ENCODE data around the gene SCAF8.

SCAF8 gene

GRCh38 chr6:154783229-154783628, 50.0 kb downstream of the SCAF8 start:
- no peaks in the 10 kb centered on the region for H3K27me3 ChIP-seq (ENCODE audit: insufficient read depth, low read length)
- no peaks in the 10 kb centered on the region for H3K4me1 ChIP-seq (ENCODE audit: control insufficient read depth, insufficient read depth, low read length, unreplicated experiment)
- H3K4me3 ChIP-seq (ENCODE audit: low read depth, low read length), result no peak overlapping the region
- H3K79me2 ChIP-seq (ENCODE audit: control insufficient read depth, insufficient read depth, low read length, unreplicated experiment), result peaks cover 41% of the 10 kb centered on the region
- H3K36me3 ChIP-seq (ENCODE audit: insufficient read depth, low read length), result peaks cover 25% of the 10 kb centered on the region
- H3K27ac ChIP-seq (ENCODE audit: low read depth, low read length), result no peak overlapping the region
- no peak overlapping the region for H2AFZ ChIP-seq (ENCODE audit: low read length, unreplicated experiment)

DNA sequence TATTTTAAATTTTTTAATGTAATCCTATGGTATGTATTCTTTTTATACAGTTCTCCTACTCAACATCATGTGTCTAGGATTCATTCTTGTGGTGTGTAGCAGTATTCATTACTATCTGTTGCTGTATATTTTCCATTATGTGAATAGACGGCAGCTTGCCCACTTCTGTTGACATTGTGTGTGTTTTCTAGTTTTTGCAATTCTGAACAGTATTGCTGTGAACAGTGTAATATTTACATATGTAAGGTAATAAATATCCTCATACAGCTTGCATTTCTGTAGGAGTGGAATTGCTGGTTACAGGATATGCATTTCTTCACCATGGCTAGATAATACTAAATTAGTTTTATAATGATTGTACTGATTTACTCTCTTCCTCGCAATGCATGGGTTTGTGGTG, 51.9 kb downstream of the SCAF8 start:
- Histone ChIP-seq H3K27me3 (ENCODE audit: insufficient read depth, low read length) (no peaks in the 10 kb centered on the region), H3K4me3 (ENCODE audit: low read depth, low read length) (no peak overlapping the region), H2AFZ (ENCODE audit: low read length, unreplicated experiment) (no peak overlapping the region), H3K27ac (ENCODE audit: low read depth, low read length) (no peak overlapping the region), H3K79me2 (ENCODE audit: control insufficient read depth, insufficient read depth, low read length, unreplicated experiment) (peaks cover 39% of the 10 kb centered on the region), H3K36me3 (ENCODE audit: insufficient read depth, low read length) (peaks cover 25% of the 10 kb centered on the region), H3K4me1 (ENCODE audit: control insufficient read depth, insufficient read depth, low read length, unreplicated experiment) (no peaks in the 10 kb centered on the region)

DNA sequence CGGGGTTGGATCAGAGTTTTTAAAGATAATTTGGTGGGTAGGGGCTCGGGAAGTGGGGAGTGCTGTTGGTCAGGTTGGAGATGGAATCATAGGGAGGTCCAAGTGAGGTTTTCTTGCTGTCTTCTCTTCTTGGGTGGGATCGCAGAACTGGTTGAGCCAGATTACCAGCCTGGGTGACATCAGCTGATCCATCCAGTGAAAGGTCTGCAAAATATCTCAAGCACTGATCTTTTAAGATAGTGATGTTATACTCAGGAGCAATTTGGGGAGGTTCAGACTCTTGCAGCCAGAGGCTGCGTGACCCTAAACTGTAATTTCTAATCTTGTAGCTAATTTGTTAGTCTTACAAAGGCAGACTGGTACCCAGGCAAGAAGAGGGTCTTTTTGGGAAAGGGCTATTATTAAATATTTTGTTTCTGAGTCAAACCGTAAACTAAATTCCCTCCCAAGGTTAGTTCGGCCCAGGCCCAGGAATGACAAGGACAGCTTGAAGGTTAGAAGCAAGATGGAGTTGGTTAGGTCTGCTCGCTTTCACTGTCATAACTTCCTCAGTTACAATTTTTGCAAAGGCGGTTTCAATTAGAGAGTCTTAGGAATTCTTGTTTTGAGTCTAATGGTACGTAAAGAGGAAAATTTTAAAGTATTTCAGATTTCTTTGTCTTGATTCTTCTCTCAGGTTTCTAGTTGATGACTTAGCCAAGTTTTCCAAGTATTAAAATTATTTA, 53.1 kb downstream of the SCAF8 start:
- Histone ChIP-seq H3K79me2 (ENCODE audit: control insufficient read depth, insufficient read depth, low read length, unreplicated experiment) (peaks cover 42% of the 10 kb centered on the region), H3K27me3 (ENCODE audit: insufficient read depth, low read length) (no peaks in the 10 kb centered on the region), H3K36me3 (ENCODE audit: insufficient read depth, low read length) (peaks cover 25% of the 10 kb centered on the region), H3K4me1 (ENCODE audit: control insufficient read depth, insufficient read depth, low read length, unreplicated experiment) (peaks cover 6% of the 10 kb centered on the region), H2AFZ (ENCODE audit: low read length, unreplicated experiment) (no peak overlapping the region), H3K27ac (ENCODE audit: low read depth, low read length) (no peak overlapping the region), H3K4me3 (ENCODE audit: low read depth, low read length) (no peak overlapping the region)

DNA sequence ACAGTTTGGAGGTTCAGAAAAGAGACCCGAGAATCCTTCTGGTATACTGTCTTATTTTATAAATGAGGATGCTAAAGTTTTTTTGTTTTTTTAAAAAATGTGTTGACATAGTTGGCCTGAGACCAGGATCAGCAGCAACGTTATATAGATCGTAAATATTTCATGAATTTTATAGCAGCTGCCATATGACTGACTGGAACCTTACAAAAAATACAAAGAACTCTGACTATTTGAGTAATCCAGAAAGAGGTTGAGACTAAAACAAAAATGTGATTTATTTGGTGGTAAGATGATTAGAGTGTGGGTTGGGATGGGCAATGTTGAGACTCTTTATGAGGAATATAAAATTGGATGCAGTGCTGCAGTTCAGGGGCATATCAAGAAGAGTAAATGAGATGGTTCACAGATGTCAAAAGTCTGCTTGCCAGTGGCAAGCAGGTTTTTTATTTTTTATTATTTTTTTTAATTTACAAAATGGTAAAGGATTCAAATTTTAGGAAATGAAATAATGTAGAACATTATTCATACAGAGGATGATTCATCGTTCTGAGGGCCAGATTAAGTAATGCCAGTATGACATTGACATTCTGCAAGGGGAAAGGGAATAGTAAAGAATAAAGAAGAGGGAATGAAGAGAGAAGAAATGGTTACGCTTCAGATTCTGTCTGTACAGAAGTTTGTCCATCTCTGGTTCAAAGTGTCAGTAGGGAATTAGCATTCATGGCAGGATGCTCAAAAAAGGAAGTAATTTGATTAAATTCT, 58.5 kb downstream of the SCAF8 start:
- H2AFZ ChIP-seq (ENCODE audit: low read length, unreplicated experiment), result no peak overlapping the region
- H3K36me3 ChIP-seq (ENCODE audit: insufficient read depth, low read length), result peaks cover 17% of the 10 kb centered on the region
- peaks cover 29% of the 10 kb centered on the region for H3K79me2 ChIP-seq (ENCODE audit: control insufficient read depth, insufficient read depth, low read length, unreplicated experiment)
- no peaks in the 10 kb centered on the region for H3K27me3 ChIP-seq (ENCODE audit: insufficient read depth, low read length)
- H3K4me1 ChIP-seq (ENCODE audit: control insufficient read depth, insufficient read depth, low read length, unreplicated experiment), result peaks cover 21% of the 10 kb centered on the region
- no peak overlapping the region for H3K4me3 ChIP-seq (ENCODE audit: low read depth, low read length)
- peak overlapping the region; percentile 57 for H3K27ac ChIP-seq (ENCODE audit: low read depth, low read length)

- Histone ChIP-seq H3K27me3 (ENCODE audit: insufficient read depth, low read length) (no peaks in the 10 kb centered on the region), H3K36me3 (ENCODE audit: insufficient read depth, low read length) (peaks cover 14% of the 10 kb centered on the region), H2AFZ (ENCODE audit: low read length, unreplicated experiment) (no peak overlapping the region), H3K4me3 (ENCODE audit: low read depth, low read length) (no peak overlapping the region), H3K27ac (ENCODE audit: low read depth, low read length) (peak overlapping the region; percentile 24; the same call in 1 of the 2 replicates), H3K4me1 (ENCODE audit: control insufficient read depth, insufficient read depth, low read length, unreplicated experiment) (peaks cover 21% of the 10 kb centered on the region), H3K79me2 (ENCODE audit: control insufficient read depth, insufficient read depth, low read length, unreplicated experiment) (peaks cover 23% of the 10 kb centered on the region)
Measured at GRCh38 chr6:154792325-154792724, 59.1 kb downstream of the SCAF8 start.

GRCh38 chr6:154792761-154793160, 59.5 kb downstream of the SCAF8 start:
- Histone ChIP-seq H3K4me3 (ENCODE audit: low read depth, low read length) (no peak overlapping the region), H3K36me3 (ENCODE audit: insufficient read depth, low read length) (peaks cover 9% of the 10 kb centered on the region), H3K79me2 (ENCODE audit: control insufficient read depth, insufficient read depth, low read length, unreplicated experiment) (peaks cover 19% of the 10 kb centered on the region), H3K4me1 (ENCODE audit: control insufficient read depth, insufficient read depth, low read length, unreplicated experiment) (peaks cover 21% of the 10 kb centered on the region), H3K27me3 (ENCODE audit: insufficient read depth, low read length) (no peaks in the 10 kb centered on the region), H3K27ac (ENCODE audit: low read depth, low read length) (peak overlapping the region; percentile 24; the same call in 1 of the 2 replicates), H2AFZ (ENCODE audit: low read length, unreplicated experiment) (no peak overlapping the region)

- Histone ChIP-seq H3K4me3 (ENCODE audit: low read depth, low read length) (no peak overlapping the region), H3K36me3 (ENCODE audit: insufficient read depth, low read length) (peaks cover 5% of the 10 kb centered on the region; the same call in 1 of the 2 replicates)
Measured at GRCh38 chr6:154796484-154796883, 63.3 kb downstream of the SCAF8 start.

GRCh38 chr6:154797857-154798256, 64.6 kb downstream of the SCAF8 start:
- peaks cover 5% of the 10 kb centered on the region; the same call in 1 of the 2 replicates for H3K36me3 ChIP-seq (ENCODE audit: insufficient read depth, low read length)
- no peak overlapping the region for H3K4me3 ChIP-seq (ENCODE audit: low read depth, low read length)
- peaks cover 10% of the 10 kb centered on the region for H3K79me2 ChIP-seq (ENCODE audit: control insufficient read depth, insufficient read depth, low read length, unreplicated experiment)
- no peak overlapping the region for H2AFZ ChIP-seq (ENCODE audit: low read length, unreplicated experiment)
- H3K4me1 ChIP-seq (ENCODE audit: control insufficient read depth, insufficient read depth, low read length, unreplicated experiment), result peaks cover under 1% of the 10 kb centered on the region
- no peaks in the 10 kb centered on the region for H3K27me3 ChIP-seq (ENCODE audit: insufficient read depth, low read length)
- no peak overlapping the region for H3K27ac ChIP-seq (ENCODE audit: low read depth, low read length)

More at GRCh38 chr6:154796484-154796883, 63.3 kb downstream of the SCAF8 start:
- Histone ChIP-seq H3K27me3 (ENCODE audit: insufficient read depth, low read length) (no peaks in the 10 kb centered on the region), H3K4me1 (ENCODE audit: control insufficient read depth, insufficient read depth, low read length, unreplicated experiment) (peaks cover 13% of the 10 kb centered on the region), H2AFZ (ENCODE audit: low read length, unreplicated experiment) (no peak overlapping the region), H3K27ac (ENCODE audit: low read depth, low read length) (no peak overlapping the region), H3K79me2 (ENCODE audit: control insufficient read depth, insufficient read depth, low read length, unreplicated experiment) (peaks cover 18% of the 10 kb centered on the region)

DNA sequence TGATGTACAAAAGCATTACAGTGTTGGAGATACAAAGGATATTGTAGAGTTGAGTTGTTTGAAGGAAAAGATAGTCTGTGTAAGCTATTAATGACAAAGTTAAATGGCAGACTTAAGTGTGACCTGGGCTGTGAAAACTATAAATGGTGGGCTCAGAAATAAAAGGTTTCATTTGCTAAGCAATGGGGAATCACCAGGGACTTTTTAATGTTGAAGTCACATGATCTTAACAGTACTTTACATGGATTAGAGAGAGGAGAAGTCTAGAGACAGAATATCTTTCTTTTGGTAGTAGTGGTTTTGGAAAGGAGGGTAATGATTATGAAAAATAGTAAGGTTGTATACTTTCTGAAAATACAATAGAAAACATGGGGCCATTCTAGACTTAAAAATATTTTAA, 67.1 kb downstream of the SCAF8 start:
- Histone ChIP-seq H3K27ac (ENCODE audit: low read depth, low read length) (no peak overlapping the region), H3K36me3 (ENCODE audit: insufficient read depth, low read length) (peaks cover 3% of the 10 kb centered on the region; the same call in 1 of the 2 replicates)

GRCh38 chr6:154805288-154805911, 72.2 kb downstream of the SCAF8 start:
- Histone ChIP-seq H3K4me3 (ENCODE audit: low read depth, low read length) (no peak overlapping the region), H2AFZ (ENCODE audit: low read length, unreplicated experiment) (no peak overlapping the region), H3K79me2 (ENCODE audit: control insufficient read depth, insufficient read depth, low read length, unreplicated experiment) (peaks cover 4% of the 10 kb centered on the region), H3K4me1 (ENCODE audit: control insufficient read depth, insufficient read depth, low read length, unreplicated experiment) (peaks cover 5% of the 10 kb centered on the region), H3K36me3 (ENCODE audit: insufficient read depth, low read length) (peaks cover 33% of the 10 kb centered on the region), H3K27me3 (ENCODE audit: insufficient read depth, low read length) (no peaks in the 10 kb centered on the region), H3K27ac (ENCODE audit: low read depth, low read length) (no peak overlapping the region)

More for the DNA sequence above, 67.1 kb downstream of the SCAF8 start:
- Histone ChIP-seq H3K79me2 (ENCODE audit: control insufficient read depth, insufficient read depth, low read length, unreplicated experiment) (peaks cover 6% of the 10 kb centered on the region), H3K27me3 (ENCODE audit: insufficient read depth, low read length) (no peaks in the 10 kb centered on the region), H2AFZ (ENCODE audit: low read length, unreplicated experiment) (no peak overlapping the region), H3K4me1 (ENCODE audit: control insufficient read depth, insufficient read depth, low read length, unreplicated experiment) (no peaks in the 10 kb centered on the region), H3K4me3 (ENCODE audit: low read depth, low read length) (no peak overlapping the region)

All from ACC112 (cell line).